T-helper 1 cell (primary cell): ENCODE data around the gene SYT5.
A peak's percentile ranks its signal among the peaks of the same experiment; 100 is the strongest.
"Not testable (repeated sequence)": the region's sequence is repeated elsewhere in the genome, so short reads cannot be mapped to it uniquely, and the experiment has no call there.

Experiments
- DNase-seq, 5 donors: peaks; one replicate each; pipeline ENCODE4 v3.0.0-alpha.2; 2012 to 2020

Gene SYT5

GRCh38 chr19:55166530-55167268 is 13.4 kb downstream of the SYT5 start, which contains the start of gene DNAAF3:
Gene DNAAF3 (minus strand): TSS chr19:55166613. CDS start chr19:55166413, 200 bp downstream.
- DNase-seq = peak in 4 of 5 donors; percentile 47 to 85 (median 56)

- DNase-seq = peak in 2 of 5 donors; percentile 35 to 69
Measured at GRCh38 chr19:55165952-55166529, 14.0 kb downstream of the SYT5 start.

- no peak for DNase-seq
Measured at GRCh38 chr19:55161571-55162322, 18.3 kb downstream of the SYT5 start.

- DNase-seq = no peak
Measured at GRCh38 chr19:55160986-55161365, 19.1 kb downstream of the SYT5 start.

- peak; percentile 68 to 89 (median 82) for DNase-seq
Measured at GRCh38 chr19:55160128-55160985, 19.7 kb downstream of the SYT5 start.

GRCh38 chr19:55158848-55159749 is 21.0 kb downstream of the SYT5 start:
- DNase-seq = no peak

GRCh38 chr19:55158423-55158822 is 21.7 kb downstream of the SYT5 start:
- DNase-seq = no peak

- DNase-seq = no peak
Measured at GRCh38 chr19:55157064-55157908, 22.8 kb downstream of the SYT5 start, which contains the start of gene TNNI3. Gene TNNI3 (minus strand): TSS chr19:55157732. CDS start chr19:55157589, 143 bp downstream.

- peak in 1 of 5 donors; percentile 28 for DNase-seq
Measured at GRCh38 chr19:55156202-55157063, 23.7 kb downstream of the SYT5 start.

GRCh38 chr19:55155784-55156183 is 24.3 kb downstream of the SYT5 start:
- DNase-seq = not testable (repeated sequence)

- no peak for DNase-seq
Measured at GRCh38 chr19:55153652-55154264, 26.3 kb downstream of the SYT5 start.

- DNase-seq = no peak
Measured at GRCh38 chr19:55152017-55152416, 28.1 kb downstream of the SYT5 start.

GRCh38 chr19:55149078-55150003 is 30.7 kb downstream of the SYT5 start, which contains the start of gene TNNT1:
Gene TNNT1 (minus strand): TSS chr19:55149206. CDS start chr19:55147157, 2,049 bp downstream.
- no peak for DNase-seq

GRCh38 chr19:55147545-55148251 is 32.4 kb downstream of the SYT5 start:
- DNase-seq = no peak

GRCh38 chr19:55146705-55147273 is 33.3 kb downstream of the SYT5 start:
- DNase-seq = no peak

- DNase-seq = peak in 1 of 5 donors; percentile 34
Measured at GRCh38 chr19:55146078-55146704, 33.9 kb downstream of the SYT5 start.
